GM11168 (cell line): ENCODE results near the gene PCDHGA9.
"Not testable (repeated sequence)": the region's sequence is repeated elsewhere in the genome, so short reads cannot be mapped to it uniquely, and the experiment has no call there.

Source experiments
- in situ Hi-C: fragments of 300-500 bp; cut with MboI; formaldehyde crosslinking; loops from one replicate; pipeline ENCODE4 v1.12.0; 2022; ENCODE audit warnings: low sequenced_read_pairs; ENCODE audit not compliant: unreplicated experiment

Gene PCDHGA9

GRCh38 chr5:141382469-141383294 is 19.9 kb upstream of the PCDHGA9 start, which contains the start of gene PCDHGA7:
PCDHGA7 (plus strand) TSS chr5:141382742; CDS start chr5:141382900, 158 bp downstream.
- in situ Hi-C loops = no loop called here

- in situ Hi-C loops = no loop called here
These were observed 19.2 kb upstream of the PCDHGA9 start for GRCh38 chr5:141383345-141383744.

DNA sequence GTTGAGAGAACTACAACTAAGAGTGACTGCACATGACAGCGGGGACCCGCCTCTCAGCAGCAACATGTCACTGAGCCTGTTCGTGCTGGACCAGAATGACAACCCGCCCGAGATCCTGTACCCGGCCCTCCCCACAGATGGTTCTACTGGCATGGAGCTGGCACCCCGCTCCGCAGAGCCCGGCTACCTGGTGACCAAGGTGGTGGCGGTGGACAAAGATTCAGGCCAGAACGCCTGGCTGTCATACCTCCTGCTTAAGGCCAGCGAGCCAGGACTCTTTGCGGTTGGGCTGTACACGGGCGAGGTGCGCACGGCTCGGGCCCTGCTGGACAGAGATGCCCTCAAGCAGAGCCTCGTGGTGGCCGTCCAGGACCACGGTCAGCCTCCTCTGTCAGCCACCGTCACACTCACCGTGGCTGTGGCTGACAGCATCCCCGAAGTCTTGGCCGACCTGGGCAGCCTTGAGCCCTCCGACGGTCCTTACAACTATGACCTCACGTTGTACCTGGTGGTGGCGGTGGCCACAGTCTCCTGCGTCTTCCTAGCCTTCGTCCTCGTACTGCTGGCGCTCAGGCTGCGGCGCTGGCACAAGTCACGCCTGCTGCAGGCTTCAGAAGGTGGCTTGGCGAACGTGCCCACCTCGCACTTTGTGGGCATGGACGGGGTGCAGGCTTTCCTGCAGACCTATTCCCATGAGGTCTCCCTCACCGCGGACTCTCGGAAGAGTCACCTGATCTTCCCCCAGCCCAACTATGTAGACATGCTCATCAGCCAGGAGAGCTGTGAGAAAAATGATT is 17.9 kb upstream of the PCDHGA9 start:
- in situ Hi-C loops = no loop called here

- in situ Hi-C loops = not testable (repeated sequence)
These were observed 14.8 kb upstream of the PCDHGA9 start, which contains the start of gene PCDHGB4 for GRCh38 chr5:141387557-141388311. PCDHGB4 (plus strand) TSS chr5:141387698; CDS start chr5:141387885, 187 bp downstream.

DNA sequence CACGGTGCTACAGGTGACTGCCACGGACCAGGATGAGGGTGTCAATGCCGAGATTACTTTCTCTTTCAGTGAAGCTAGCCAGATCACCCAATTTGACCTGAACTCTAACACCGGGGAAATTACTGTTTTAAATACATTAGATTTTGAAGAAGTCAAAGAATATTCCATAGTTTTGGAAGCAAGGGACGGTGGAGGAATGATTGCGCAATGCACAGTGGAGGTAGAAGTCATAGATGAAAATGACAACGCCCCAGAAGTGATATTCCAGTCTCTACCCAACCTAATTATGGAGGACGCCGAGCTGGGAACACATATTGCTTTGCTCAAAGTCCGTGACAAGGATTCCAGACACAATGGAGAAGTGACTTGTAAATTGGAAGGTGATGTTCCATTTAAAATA is 13.9 kb upstream of the PCDHGA9 start:
- in situ Hi-C loops = no loop called here

- in situ Hi-C loops = loop anchor here (10.0 kb wide), 1 partner anchor 655 kb away; no protein-coding TSS in a partner anchor
These were observed 13.2 kb upstream of the PCDHGA9 start for GRCh38 chr5:141389153-141390042.

GRCh38 chr5:141392429-141393198 is 10.0 kb upstream of the PCDHGA9 start, which contains the start of gene PCDHGA8:
PCDHGA8 (plus strand) TSS chr5:141392633; CDS start chr5:141392814, 181 bp downstream.
- in situ Hi-C loops = loop anchor here (10.0 kb wide), 1 partner anchor 658 kb away; no protein-coding TSS in a partner anchor

DNA sequence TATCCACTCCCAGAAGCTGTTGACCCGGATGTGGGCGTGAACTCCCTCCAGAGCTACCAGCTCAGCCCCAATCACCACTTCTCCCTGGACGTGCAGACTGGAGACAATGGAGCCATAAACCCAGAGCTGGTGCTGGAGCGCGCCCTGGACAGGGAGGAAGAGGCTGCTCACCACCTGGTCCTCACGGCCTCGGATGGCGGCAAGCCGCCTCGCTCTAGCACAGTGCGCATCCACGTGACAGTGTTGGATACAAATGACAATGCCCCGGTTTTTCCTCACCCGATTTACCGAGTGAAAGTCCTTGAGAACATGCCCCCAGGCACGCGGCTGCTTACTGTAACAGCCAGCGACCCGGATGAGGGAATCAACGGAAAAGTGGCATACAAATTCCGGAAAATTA is 9.3 kb upstream of the PCDHGA9 start:
- in situ Hi-C loops = loop anchor here (10.0 kb wide), 1 partner anchor 658 kb away; no protein-coding TSS in a partner anchor

GRCh38 chr5:141394401-141395187 is 8.0 kb upstream of the PCDHGA9 start:
- in situ Hi-C loops = loop anchor here (10.0 kb wide), 1 partner anchor 660 kb away; no protein-coding TSS in a partner anchor

GRCh38 chr5:141397756-141398551 is 4.6 kb upstream of the PCDHGA9 start, which contains the start of gene PCDHGB5:
PCDHGB5 (plus strand) TSS chr5:141397947; CDS start chr5:141398128, 181 bp downstream.
- in situ Hi-C loops = loop anchor here (10.0 kb wide), 1 partner anchor 663 kb away; no protein-coding TSS in a partner anchor

DNA sequence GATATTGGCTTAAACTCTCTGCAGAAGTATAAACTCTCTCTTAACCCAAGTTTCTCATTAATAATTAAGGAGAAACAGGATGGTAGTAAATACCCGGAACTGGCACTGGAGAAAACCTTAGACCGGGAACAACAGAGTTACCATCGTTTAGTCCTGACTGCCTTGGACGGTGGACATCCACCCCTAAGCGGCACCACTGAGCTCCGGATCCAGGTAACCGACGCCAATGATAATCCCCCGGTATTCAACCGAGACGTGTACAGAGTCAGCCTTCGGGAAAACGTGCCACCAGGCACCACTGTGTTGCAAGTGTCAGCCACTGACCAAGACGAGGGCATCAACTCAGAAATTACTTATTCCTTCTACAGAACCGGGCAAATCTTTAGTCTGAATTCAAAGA is 4.0 kb upstream of the PCDHGA9 start:
- in situ Hi-C loops = loop anchor here (10.0 kb wide), 1 partner anchor 664 kb away; no protein-coding TSS in a partner anchor

- in situ Hi-C loops = loop anchor here (10.0 kb wide), 1 partner anchor 665 kb away; no protein-coding TSS in a partner anchor
These were observed 2.9 kb upstream of the PCDHGA9 start for GRCh38 chr5:141399555-141400258.

GRCh38 chr5:141403387-141403786 is 809 bp downstream of the PCDHGA9 start:
- in situ Hi-C loops = no loop called here

- in situ Hi-C loops = not testable (repeated sequence)
These were observed 5.4 kb downstream of the PCDHGA9 start, which contains the start of gene PCDHGB6 for GRCh38 chr5:141407790-141408505. PCDHGB6 (plus strand) TSS chr5:141408021; CDS start chr5:141408203, 182 bp downstream.
